Heart left ventricle (tissue), 13 donors: Measurements from ENCODE around the gene ABCC1.

Experiments used
- CTCF ChIP-seq, 12 donors: fragments of 200-600 bp; sonication (generic) in 4 of 12; IDR thresholded peaks; one replicate each; pipeline versions ENCODE4 v1.5.0 to v1.8.0; 2018 to 2022; ENCODE audit warnings: antibody characterized with exemption in 12 of 12, mild to moderate bottlenecking in 5 of 12
- POLR2A ChIP-seq, 2 donors: fragments of 450-650 bp; IDR thresholded peaks; one replicate each; pipeline ENCODE4 v1.6.1; 2017; ENCODE audit warnings: antibody characterized with exemption in 2 of 2, mild to moderate bottlenecking in 2 of 2, moderate library complexity in 2 of 2
- donor health status: ischemic (EF 13 %, LVEDD 7.1; RV severe dilation, severe dysfunction).
- donor health status: DM: no; HTN: yes; CAD: no.
- donor health status: DM: no; HTN: no; CAD: no.
- donor health status: ischemic (EF 25% LVEDD 6.9; RV normal size, moderate dysfunction).
- donor health status: ischemic (EF 25% LVEDD 5.7; RV mildly dilated, moderate dysfunction).
- donor health status: ischemic (EF 35%, LVEDD 5.7; RV mildly dilated, moderate dysfunction).
- donor health status: nonischemic (EF 11% LVEDD 7.7; RV severe dilation, severe dysfunction).
- donor health status: DM: yes; HTN: yes; CAD: no.
- donor health status: PGD.
- donor health status: ischemic (EF 29% LVEDD 5.4; RV normal size, mild dysfunction).
- donor health status: nonischemic (EF 23%, LVEDD 6.1; RV moderate dilation, normal function).

DNA sequence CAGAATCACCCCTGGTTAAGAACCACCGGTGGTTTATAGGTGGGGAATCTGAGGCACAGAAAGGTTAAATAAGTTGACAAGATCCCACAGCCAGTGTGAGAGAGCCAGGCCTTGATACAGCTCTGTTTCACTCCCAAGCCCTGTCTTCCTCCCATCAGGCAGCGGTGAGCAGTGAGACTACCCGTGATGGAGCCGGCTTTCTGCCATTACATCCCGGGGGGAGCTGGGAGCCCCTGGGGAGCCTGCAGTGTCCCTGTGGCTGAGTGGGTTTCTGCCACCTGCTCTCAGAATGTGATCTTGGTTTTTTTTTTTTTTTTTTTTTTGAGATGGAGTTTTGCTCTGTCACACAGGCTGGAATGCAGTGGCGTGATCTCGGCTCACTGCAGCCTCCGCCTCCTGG lies 66.4 kb downstream of the ABCC1 start:
- TF ChIP-seq CTCF (IDR thresholded peaks at IDR 0.05) (no peak), POLR2A (IDR thresholded peaks at IDR 0.05) (no peak)
